ENCODE measurements around the gene CHST9.
"Not testable (repeated sequence)": the region's sequence is repeated elsewhere in the genome, so short reads cannot be mapped to it uniquely, and the experiment has no call there.

Gene CHST9

GRCh38 chr18:27171993-27172392 is 13.1 kb downstream of the CHST9 start:
- no peak for DNase-seq (ENCODE audit: low read depth in 2 of 2)

DNA sequence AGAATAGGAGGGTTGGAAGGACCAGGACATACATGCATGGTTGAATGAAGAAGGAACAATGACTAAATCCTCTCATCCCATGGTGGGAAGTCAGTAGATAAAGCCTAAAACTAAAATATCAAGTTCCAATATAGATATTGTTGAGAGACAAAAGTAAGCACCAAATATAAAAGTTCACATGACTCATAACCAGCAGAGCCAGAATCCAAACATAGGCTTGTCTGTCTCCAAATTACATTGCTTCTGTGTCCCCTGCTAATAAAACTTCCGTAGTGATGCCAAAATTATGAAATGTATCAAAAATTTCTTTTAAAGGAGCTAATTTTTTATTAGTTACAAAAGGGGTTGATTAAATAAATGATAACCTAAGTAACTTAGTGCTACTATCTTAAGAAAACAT is 19.7 kb downstream of the CHST9 start:
- no peak for DNase-seq (ENCODE audit: low read depth in 2 of 2)

DNA sequence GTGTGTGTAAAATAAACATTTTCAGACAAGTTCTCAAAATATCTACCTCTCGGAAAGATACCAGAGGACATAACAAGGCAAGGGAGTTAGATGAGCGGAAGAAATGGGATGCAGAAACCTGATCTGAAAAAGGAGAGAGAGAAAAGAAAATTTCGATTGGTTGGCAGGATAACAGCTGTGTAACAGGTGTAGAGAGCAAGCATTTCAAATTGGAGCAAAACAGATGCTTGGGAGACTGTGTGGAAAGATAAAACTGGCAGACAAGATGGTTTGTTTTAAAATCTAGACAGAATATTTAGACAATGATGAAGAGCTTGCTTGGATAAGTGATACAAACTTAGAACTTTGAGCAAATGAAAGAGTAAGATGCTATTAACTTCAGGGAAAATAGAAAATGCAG is 20.2 kb downstream of the CHST9 start:
- no peak for DNase-seq (ENCODE audit: low read depth in 2 of 2)

- not testable (repeated sequence) for DNase-seq (ENCODE audit: low read depth in 2 of 2)
Measured at GRCh38 chr18:27163197-27163716, 21.9 kb downstream of the CHST9 start.

- not testable (repeated sequence) for DNase-seq (ENCODE audit: low read depth in 2 of 2)
Measured at GRCh38 chr18:27149240-27149639, 35.9 kb downstream of the CHST9 start.

GRCh38 chr18:27144672-27145071 is 40.4 kb downstream of the CHST9 start:
- no peak for DNase-seq (ENCODE audit: low read depth in 2 of 2)

- DNase-seq (ENCODE audit: low read depth in 2 of 2) = no peak
Measured at GRCh38 chr18:27143580-27144287, 41.4 kb downstream of the CHST9 start.

DNA sequence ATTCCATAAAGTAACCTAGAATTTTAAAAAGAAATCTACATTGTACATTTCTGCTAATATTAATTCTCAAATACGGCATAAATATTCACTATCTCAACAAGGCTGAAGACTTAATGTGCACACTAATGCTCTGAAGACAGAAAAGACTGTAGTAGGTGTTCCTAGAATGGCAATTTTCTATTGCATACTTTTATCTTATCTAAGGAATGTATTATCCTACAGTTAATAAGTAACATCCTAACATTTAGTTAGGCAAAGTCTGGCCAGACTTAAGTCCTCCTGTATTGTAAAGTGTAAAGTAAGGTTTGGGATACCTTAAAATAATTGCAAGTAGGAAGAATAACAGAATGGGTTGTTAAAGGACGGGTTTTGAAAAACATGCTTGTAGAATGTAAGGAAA is 42.2 kb downstream of the CHST9 start:
- no peak for DNase-seq (ENCODE audit: low read depth in 2 of 2)

DNA sequence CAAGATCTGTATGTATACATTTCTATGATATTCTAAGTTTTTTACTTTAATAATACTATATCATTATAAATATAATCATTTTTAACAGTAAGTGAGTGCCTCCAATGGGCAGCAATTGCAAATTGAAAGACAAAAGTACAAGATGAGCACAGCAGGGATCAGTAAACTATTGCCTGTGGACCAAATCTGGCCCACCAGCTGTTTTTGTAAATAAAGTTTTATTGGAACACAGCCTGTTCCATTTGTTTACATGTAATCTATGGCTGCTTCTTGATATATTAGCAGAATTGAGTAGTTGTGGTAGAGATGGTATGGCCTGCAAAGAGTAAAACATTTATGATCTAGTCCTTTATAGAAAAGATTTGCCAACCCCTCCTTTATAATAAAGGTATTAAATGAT is 43.2 kb downstream of the CHST9 start:
- DNase-seq (ENCODE audit: low read depth in 2 of 2) = no peak

- DNase-seq (ENCODE audit: low read depth in 2 of 2) = no peak
Measured at GRCh38 chr18:27138079-27138478, 47.0 kb downstream of the CHST9 start.

DNA sequence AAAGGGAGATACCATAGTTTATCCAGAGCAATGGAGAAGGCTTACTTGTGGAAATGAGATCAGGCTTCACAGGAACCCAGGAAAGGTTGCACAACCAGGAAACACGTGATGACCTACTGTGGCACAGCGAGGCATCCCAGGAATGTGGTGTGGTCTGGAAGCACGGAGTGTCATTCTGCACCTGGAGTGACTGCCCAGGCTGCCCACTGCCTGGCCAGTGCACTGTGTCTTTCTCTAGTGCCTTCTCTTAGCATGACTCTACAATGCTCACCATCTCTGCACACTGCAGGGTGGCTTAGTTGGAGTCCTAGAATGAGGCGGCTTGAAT is 48.9 kb downstream of the CHST9 start:
- DNase-seq (ENCODE audit: low read depth in 2 of 2) = no peak

- no peak for DNase-seq (ENCODE audit: low read depth in 2 of 2)
Measured at GRCh38 chr18:27135504-27136207, 49.5 kb downstream of the CHST9 start.

DNA sequence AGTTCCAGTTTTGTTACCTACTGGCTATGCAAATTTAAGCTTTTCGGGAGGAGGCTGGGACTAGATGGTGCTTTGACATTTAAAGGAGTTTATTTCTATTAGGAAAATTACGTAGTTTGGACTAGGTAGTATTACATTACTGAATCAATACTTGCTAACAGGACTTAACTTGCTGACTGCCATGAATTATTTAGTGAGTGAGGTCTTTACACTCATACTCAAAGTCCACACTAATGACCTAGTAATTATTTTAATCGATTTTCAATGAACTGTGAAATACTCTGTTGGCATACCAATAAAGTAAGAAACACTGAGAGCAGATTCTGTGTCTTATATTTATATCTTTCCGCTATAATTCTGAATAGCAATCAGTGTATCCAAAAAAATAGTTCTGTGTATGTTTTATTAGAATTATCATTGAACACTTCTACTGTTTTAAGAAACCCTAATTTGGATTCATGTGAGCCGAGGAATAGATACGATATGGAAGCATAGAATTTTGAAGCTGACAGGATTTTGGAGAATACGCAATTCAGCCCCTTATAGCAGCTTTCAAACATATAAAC is 55.0 kb downstream of the CHST9 start:
- DNase-seq (ENCODE audit: low read depth in 2 of 2) = no peak

DNA sequence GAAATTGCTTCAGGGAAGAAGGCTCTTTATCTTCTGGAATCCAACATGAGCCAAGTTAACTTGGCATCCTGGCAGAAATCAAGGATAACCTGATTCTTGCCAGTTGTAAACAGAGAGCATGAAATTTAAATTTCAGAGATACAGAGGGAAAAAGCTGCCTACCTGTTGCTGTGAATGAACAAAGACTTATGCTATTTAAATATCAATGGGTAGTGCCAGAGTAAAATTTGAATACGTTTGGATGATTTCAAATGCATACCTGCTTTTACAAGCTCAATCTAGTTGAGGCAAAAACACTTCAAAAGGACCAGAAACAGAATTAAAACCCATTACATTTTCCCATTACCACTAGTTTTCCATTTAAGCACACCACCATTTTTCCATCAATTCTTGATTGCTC is 60.9 kb downstream of the CHST9 start:
- no peak for DNase-seq (ENCODE audit: low read depth in 2 of 2)

GRCh38 chr18:27121108-27121507 is 64.0 kb downstream of the CHST9 start:
- no peak for DNase-seq (ENCODE audit: low read depth in 2 of 2)

DNA sequence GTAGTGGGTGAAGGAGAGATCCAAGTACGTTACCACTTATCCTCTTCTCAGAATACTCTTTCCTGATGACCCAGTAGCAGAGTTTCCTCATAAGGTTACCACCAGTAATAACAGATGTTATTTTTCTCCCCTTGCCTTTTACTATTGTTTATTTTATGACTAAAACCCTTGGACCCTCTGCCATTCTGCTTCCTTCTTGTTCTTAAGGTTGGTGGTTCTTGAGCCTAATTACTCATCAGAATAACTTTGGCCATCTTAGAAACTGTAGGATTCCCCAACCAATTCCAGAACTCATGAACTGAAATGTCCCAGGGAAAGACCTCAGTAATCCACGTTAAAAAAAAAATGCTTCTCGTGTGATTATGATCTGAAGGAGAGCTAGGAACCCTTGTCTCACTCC is 64.9 kb downstream of the CHST9 start:
- no peak for DNase-seq (ENCODE audit: low read depth in 2 of 2)

- DNase-seq (ENCODE audit: low read depth in 2 of 2) = no peak
Measured at GRCh38 chr18:27118973-27119372, 66.1 kb downstream of the CHST9 start.

- no peak for DNase-seq (ENCODE audit: low read depth in 2 of 2)
Measured at GRCh38 chr18:27114842-27115241, 70.3 kb downstream of the CHST9 start.

DNA sequence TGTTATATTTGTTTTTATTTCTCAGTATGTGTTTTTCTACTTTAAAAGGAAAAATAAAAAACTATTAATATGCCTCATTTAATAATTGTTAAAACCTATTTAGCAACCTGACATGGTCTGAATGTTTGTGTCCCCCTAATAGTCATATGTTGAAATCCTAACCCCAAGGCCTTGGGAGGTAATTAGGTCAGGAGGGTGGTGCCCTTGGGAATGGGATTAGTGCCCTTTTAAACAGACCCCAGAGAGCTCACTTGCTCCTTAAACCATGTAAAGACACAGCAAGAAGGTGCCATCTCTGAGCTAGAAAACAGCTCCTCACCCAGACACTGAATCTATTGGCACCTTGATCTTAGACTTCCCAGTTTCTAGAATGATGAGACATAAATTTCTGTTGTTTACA is 71.8 kb downstream of the CHST9 start:
- no peak for DNase-seq (ENCODE audit: low read depth in 2 of 2)

DNA sequence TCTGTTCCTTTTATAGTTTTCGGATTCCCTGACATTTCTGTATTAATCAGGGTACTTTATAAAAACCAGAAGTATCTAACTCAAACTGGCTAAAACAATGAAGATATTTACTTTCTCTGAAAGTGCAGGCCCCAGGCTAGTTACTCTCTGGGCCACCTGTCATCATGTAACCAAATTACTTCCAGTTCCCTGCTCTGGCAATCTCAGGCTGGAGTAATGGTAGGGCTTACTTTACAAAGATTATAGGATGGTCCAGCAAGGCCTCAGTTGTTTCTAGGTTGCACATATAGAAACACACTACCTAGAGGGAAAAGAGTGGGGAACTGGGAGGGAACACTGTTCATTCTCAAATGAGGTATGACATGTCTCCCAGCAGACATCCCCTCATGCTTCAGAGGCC is 74.8 kb downstream of the CHST9 start:
- DNase-seq (ENCODE audit: low read depth in 2 of 2) = no peak

DNA sequence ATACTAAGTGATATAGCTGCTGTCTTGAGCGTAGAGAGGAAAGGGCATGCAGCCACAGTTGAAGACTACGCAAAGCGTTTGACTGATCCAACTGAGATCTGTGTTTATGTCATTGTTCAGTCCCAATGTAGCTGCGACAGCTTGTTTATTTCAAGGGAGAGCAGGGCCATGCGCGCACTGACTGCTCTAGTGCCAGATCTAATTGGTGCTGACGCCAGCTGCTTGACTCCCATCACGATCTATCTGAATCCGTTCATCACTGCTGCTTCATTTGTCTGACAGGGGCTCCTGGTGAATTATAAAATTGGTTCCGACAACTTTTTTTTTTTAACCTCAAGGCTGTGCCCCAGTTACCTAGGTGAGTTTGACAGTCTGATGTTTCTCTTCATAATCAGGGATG is 75.7 kb downstream of the CHST9 start:
- DNase-seq (ENCODE audit: low read depth in 2 of 2) = no peak

GRCh38 chr18:27108842-27109241 is 76.3 kb downstream of the CHST9 start:
- DNase-seq (ENCODE audit: low read depth in 2 of 2) = no peak

- no peak for DNase-seq (ENCODE audit: low read depth in 2 of 2)
Measured at GRCh38 chr18:27104743-27105142, 80.4 kb downstream of the CHST9 start.

All from stimulated activated CD8-positive, alpha-beta memory T cell treated with anti-CD3 and anti-CD28 coated beads, Interleukin-2, amount 100 ng/mL, for 48 hours (primary cell).